Sigmoid colon (tissue), 4 donors: ENCODE results near the gene TMEM271.

Experiments
- CTCF ChIP-seq, 4 experiments: fragments of 450-650 bp in 3 of 4; fragments of 200-600 bp in 1 of 4; IDR thresholded peaks; one replicate each; pipeline ENCODE4 v1.5.1; 2016 to 2019; ENCODE audit warnings: antibody characterized with exemption in 4 of 4, mild to moderate bottlenecking in 3 of 4, moderate library complexity in 2 of 4
- EP300 ChIP-seq, 4 donors: sonication (generic); formaldehyde crosslinking; IDR thresholded peaks; one replicate each; pipeline ENCODE4 v1.6.1; 2017; ENCODE audit warnings: antibody characterized with exemption in 4 of 4
- POLR2A ChIP-seq, 2 donors: fragments of 450-650 bp; IDR thresholded peaks; one replicate each; pipeline ENCODE4 v1.6.1; 2016; ENCODE audit warnings: antibody characterized with exemption in 2 of 2, mild to moderate bottlenecking in 2 of 2, moderate library complexity in 2 of 2
- POLR2AphosphoS5 ChIP-seq, 4 donors: sonication (generic); formaldehyde crosslinking; IDR thresholded peaks; one replicate each; pipeline ENCODE4 v1.6.1; 2017; ENCODE audit warnings: antibody characterized with exemption in 4 of 4

- TF ChIP-seq CTCF (IDR thresholded peaks at IDR 0.05): no peak
- TF ChIP-seq POLR2A (IDR thresholded peaks at IDR 0.05): no peak
- no peak for TF ChIP-seq POLR2AphosphoS5 (IDR thresholded peaks at IDR 0.05)
- no peak for TF ChIP-seq EP300 (IDR thresholded peaks at IDR 0.05)
Measured at GRCh38 chr4:529563-529962, 46.5 kb downstream of the TMEM271 start.
